Heart right ventricle (tissue), 16 donors: ENCODE results near the gene SCO1. TPM values are rescaled to one million over a fixed set of nuclear protein-coding genes. Genes with fewer than 3 reads are reported as not detected.

Source experiments
- ATAC-seq, 8 donors: fragments of 200-7000 bp; cut with Tn5 transposase; one replicate each; pipeline ENCODE4 v1.9.1; 2020; ENCODE audit warnings: mild to moderate bottlenecking in 8 of 8, moderate library complexity in 8 of 8, moderate number of reproducible peaks in 1 of 8
- DNase-seq, 2 donors: peaks; one replicate each; pipeline ENCODE4 v3.0.0-alpha.2; 2020
- H3K27ac ChIP-seq, 10 donors: fragments of 200-600 bp; sonication (generic) in 2 of 10; one replicate each; pipeline versions ENCODE4 v1.5.0 to v1.8.0; 2020 to 2022; ENCODE audit warnings: mild to moderate bottlenecking in 3 of 10
- H3K27me3 ChIP-seq, 7 donors: fragments of 200-600 bp; one replicate each; pipeline ENCODE4 v1.8.0; 2021 to 2022; ENCODE audit warnings: mild to moderate bottlenecking in 2 of 7
- H3K36me3 ChIP-seq, 9 donors: fragments of 200-600 bp; sonication (generic) in 1 of 9; one replicate each; pipeline versions ENCODE4 v1.5.0 to v1.8.0; 2020 to 2022; ENCODE audit warnings: mild to moderate bottlenecking in 2 of 9
- H3K4me1 ChIP-seq, 9 donors: fragments of 200-600 bp; sonication (generic) in 1 of 9; one replicate each; pipeline versions ENCODE4 v1.5.0 to v1.8.0; 2020 to 2022; ENCODE audit warnings: mild to moderate bottlenecking in 4 of 9
- H3K4me3 ChIP-seq, 10 donors: fragments of 200-600 bp; sonication (generic) in 2 of 10; one replicate each; pipeline versions ENCODE4 v1.5.0 to v1.8.0; 2020 to 2022; ENCODE audit warnings: mild to moderate bottlenecking in 7 of 10, moderate library complexity in 2 of 10
- H3K9me3 ChIP-seq, 11 donors: fragments of 200-600 bp in 10 of 11; sonication (generic) in 2 of 11; one replicate each; pipeline versions ENCODE4 v1.5.0 to v1.8.0; 2013 to 2022; ENCODE audit warnings: mild to moderate bottlenecking in 2 of 11, control low read depth in 1 of 11, moderate library complexity in 1 of 11
- WGBS, 2 donors: extraction: QIAGEN DNeasy Blood & Tissue Kit; methylation state at CpG; one replicate each; pipeline ENCODE4 v1.1.7; 2013; ENCODE audit warnings: inconsistent platforms in 1 of 2; 5-methylcytosine and 5-hydroxymethylcytosine counted together
- intact Hi-C, 10 donors: fragments of 100-400 bp; cut with DNase I; formaldehyde crosslinking; loops; one replicate each; pipeline versions ENCODE4 v1.11.1 to v1.14.2; 2022
- polyA plus RNA-seq, 2 donors: library from polyadenylated mRNA; stranded (reverse); fragments of 200-250 nt; gene quantifications; one replicate each; pipeline ENCODE4 v1.2.3, GENCODE V29; 2013
- total RNA-seq, 10 donors: library from RNA; stranded (reverse); fragmentation: NEBNext Ultra II Directional in 3 of 10; extraction: Animal tissue kit (Norgen Biotek cat#: 25700) in 3 of 10; gene quantifications; one replicate each; pipeline versions ENCODE4 v1.2.1 to v1.2.4, GENCODE V29; 2021 to 2023
- TF ChIP-seq, protein P1 (sequence below), 9 donors: fragments of 200-600 bp; sonication (generic) in 2 of 9; IDR thresholded peaks; one replicate each; pipeline versions ENCODE4 v1.5.0 to v1.8.0; 2021 to 2022; ENCODE audit warnings: antibody characterized with exemption in 9 of 9, mild to moderate bottlenecking in 5 of 9, moderate library complexity in 1 of 9
- donor health status: Arrhythmogenic right ventricular cardiomyopathy.
- donor health status: ischemic (EF 13 %, LVEDD 7.1; RV severe dilation, severe dysfunction).
- donor health status: healthy with polysubstance abuse.
- donor health status: DM: no; HTN: yes; CAD: no.
- donor health status: DM: no; HTN: no; CAD: no.
- donor health status: ischemic (EF 25% LVEDD 6.9; RV normal size, moderate dysfunction).
- donor health status: ischemic (EF 25% LVEDD 5.7; RV mildly dilated, moderate dysfunction).
- donor health status: healthy.
- donor health status: DM: yes; HTN: yes; CAD: no.
- donor health status: Ischemic cardiomyopathy.
- donor health status: ischemic (EF 35%, LVEDD 5.7; RV mildly dilated, moderate dysfunction).
- donor health status: nonischemic (EF 11% LVEDD 7.7; RV severe dilation, severe dysfunction).
- donor health status: DM: yes; HTN: yes; CAD: no.
- donor health status: PGD.
- donor health status: ischemic (EF 29% LVEDD 5.4; RV normal size, mild dysfunction).
- donor health status: nonischemic (EF 23%, LVEDD 6.1; RV moderate dilation, normal function).

SCO1 gene
- total and polyA plus RNA-seq, 12 donors = 4.5 to 43.4 (median 35.7) TPM

DNA sequence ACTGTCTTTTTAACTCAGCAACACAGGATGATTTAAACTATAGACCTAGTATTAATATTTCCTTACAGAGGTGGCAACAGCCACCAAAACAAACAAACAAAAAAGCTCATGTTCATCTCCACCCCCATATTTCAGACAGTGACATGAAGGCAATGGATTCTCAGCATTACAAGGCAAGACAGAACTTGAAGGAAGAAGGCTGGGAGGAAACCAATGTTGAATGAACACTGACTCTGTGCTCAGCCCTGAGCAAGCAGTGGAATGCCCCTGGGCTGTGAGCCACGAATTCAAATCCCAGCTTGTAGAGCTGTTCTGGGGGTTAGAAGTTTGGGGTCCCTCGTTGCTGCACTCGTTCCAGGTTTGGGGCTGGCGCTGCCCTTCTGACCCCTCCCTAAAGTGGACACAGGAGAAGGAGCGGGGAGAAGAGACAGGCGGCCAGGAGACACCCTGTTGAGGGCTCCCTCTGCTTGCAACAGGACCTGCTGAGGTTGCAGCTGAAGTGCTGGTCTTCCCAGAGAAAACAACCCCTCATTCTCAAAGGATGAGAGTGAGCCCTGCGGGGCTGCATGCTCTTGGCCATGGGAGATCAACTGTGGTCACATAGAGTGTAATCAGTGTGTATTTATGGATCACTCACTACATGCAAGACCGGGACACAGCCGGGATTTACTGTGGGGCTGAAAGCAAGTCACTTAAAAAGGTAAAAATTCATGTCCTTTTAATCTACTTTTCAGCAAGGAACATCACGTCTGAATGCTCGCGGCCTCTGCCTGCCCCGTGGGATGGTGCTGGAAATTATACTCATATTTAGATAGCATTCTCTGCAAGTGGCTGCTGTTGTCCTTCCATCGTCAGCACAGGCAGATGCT is 74.5 kb downstream of the SCO1 start:
- 75 to 78% methylated on average over 14 of the region's 14 CpGs for WGBS, 2 donors
- intact Hi-C loops = no loop called here
- no peak overlapping the region for H3K27ac ChIP-seq
- ATAC-seq = no peak
- no peak overlapping the region for H3K4me3 ChIP-seq
- H3K9me3 ChIP-seq = no peaks in the 10 kb centered on the region
- H3K27me3 ChIP-seq = peaks cover 0 to 6% (median 0%) of the 10 kb centered on the region in 7 donors
- TF ChIP-seq, protein P1, sequence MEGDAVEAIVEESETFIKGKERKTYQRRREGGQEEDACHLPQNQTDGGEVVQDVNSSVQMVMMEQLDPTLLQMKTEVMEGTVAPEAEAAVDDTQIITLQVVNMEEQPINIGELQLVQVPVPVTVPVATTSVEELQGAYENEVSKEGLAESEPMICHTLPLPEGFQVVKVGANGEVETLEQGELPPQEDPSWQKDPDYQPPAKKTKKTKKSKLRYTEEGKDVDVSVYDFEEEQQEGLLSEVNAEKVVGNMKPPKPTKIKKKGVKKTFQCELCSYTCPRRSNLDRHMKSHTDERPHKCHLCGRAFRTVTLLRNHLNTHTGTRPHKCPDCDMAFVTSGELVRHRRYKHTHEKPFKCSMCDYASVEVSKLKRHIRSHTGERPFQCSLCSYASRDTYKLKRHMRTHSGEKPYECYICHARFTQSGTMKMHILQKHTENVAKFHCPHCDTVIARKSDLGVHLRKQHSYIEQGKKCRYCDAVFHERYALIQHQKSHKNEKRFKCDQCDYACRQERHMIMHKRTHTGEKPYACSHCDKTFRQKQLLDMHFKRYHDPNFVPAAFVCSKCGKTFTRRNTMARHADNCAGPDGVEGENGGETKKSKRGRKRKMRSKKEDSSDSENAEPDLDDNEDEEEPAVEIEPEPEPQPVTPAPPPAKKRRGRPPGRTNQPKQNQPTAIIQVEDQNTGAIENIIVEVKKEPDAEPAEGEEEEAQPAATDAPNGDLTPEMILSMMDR (IDR thresholded peaks at IDR 0.05) = no peak
- no peaks in the 10 kb centered on the region for H3K36me3 ChIP-seq
- H3K4me1 ChIP-seq = peaks cover 0 to 2% (median 0%) of the 10 kb centered on the region in 9 donors
- DNase-seq = no peak

Other genes with a start within 250 kb of the SCO1 start
- not detected for gene MYH4, start 228.0 kb downstream of the SCO1 start, total RNA-seq
- not detected for gene MYH4, start 228.0 kb downstream of the SCO1 start, polyA plus RNA-seq
- gene MYH1, start 179.0 kb downstream of the SCO1 start, total RNA-seq = under 1 TPM in 2 of 10 donors, not detected in 8; 0.05 to 0.13 TPM
- under 1 TPM in 1 of 2 donors, not detected in 1; 0.03 TPM for gene MYH1, start 179.0 kb downstream of the SCO1 start, polyA plus RNA-seq
- under 1 TPM in 4 of 10 donors, not detected in 6; 0.05 to 0.18 (median 0.06) TPM for gene MYH2, start 147.9 kb downstream of the SCO1 start, total RNA-seq
- gene MYH2, start 147.9 kb downstream of the SCO1 start, polyA plus RNA-seq = under 1 TPM in 1 of 2 donors, not detected in 1; 0.03 TPM
- gene MYH3, start 40.2 kb downstream of the SCO1 start, total RNA-seq = under 1 TPM; 0.12 to 0.97 (median 0.60) TPM
- 1 to 10 TPM; 1.2 to 1.4 TPM for gene MYH3, start 40.2 kb downstream of the SCO1 start, polyA plus RNA-seq
- 1 to 10 TPM; 3.6 to 7.3 (median 4.9) TPM for gene ADPRM, start 61 bp upstream of the SCO1 start, total RNA-seq
- 1 to 10 TPM; 3.5 to 3.8 TPM for gene ADPRM, start 61 bp upstream of the SCO1 start, polyA plus RNA-seq
- 10 to 100 TPM in 2 of 10 donors, 1 to 10 TPM in 8; 3.8 to 13.6 (median 7.6) TPM for gene TMEM220, start 32.5 kb upstream of the SCO1 start, total RNA-seq
- gene TMEM220, start 32.5 kb upstream of the SCO1 start, polyA plus RNA-seq = 10 to 100 TPM in 1 of 2 donors, 1 to 10 TPM in 1; 4.1 to 12.3 TPM
- gene TMEM238L, start 106.6 kb upstream of the SCO1 start, total RNA-seq = not detected
- gene TMEM238L, start 106.6 kb upstream of the SCO1 start, polyA plus RNA-seq = not detected
- not detected for gene PIRT, start 140.6 kb upstream of the SCO1 start, total RNA-seq
- not detected for gene PIRT, start 140.6 kb upstream of the SCO1 start, polyA plus RNA-seq